22Rv1 (cell line): ENCODE data around the gene CEBPB.

ENCODE experiments used
- ZFX ChIP-seq: fragments of 450-650 bp; IDR thresholded peaks from 2 replicates; pipeline ENCODE4 v1.6.1; 2017; ENCODE audit warnings: antibody characterized with exemption, borderline replicate concordance
- TF ChIP-seq, protein P1 (sequence below): fragments of 450-650 bp; IDR thresholded peaks from 2 replicates; pipeline ENCODE4 v1.5.1; 2017; ENCODE audit warnings: mild to moderate bottlenecking

- TF ChIP-seq, protein P1, sequence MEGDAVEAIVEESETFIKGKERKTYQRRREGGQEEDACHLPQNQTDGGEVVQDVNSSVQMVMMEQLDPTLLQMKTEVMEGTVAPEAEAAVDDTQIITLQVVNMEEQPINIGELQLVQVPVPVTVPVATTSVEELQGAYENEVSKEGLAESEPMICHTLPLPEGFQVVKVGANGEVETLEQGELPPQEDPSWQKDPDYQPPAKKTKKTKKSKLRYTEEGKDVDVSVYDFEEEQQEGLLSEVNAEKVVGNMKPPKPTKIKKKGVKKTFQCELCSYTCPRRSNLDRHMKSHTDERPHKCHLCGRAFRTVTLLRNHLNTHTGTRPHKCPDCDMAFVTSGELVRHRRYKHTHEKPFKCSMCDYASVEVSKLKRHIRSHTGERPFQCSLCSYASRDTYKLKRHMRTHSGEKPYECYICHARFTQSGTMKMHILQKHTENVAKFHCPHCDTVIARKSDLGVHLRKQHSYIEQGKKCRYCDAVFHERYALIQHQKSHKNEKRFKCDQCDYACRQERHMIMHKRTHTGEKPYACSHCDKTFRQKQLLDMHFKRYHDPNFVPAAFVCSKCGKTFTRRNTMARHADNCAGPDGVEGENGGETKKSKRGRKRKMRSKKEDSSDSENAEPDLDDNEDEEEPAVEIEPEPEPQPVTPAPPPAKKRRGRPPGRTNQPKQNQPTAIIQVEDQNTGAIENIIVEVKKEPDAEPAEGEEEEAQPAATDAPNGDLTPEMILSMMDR, result no peak
- no peak for TF ChIP-seq ZFX
Measured at GRCh38 chr20:50211091-50211490, 20.5 kb downstream of the CEBPB start.
